ENCODE measurements around the gene VPS13D.
"Not testable (repeated sequence)": the region's sequence is repeated elsewhere in the genome, so short reads cannot be mapped to it uniquely, and the experiment has no call there.

VPS13D gene

GRCh38 chr1:12287869-12288268 is 58.0 kb downstream of the VPS13D start:
- no peak for DNase-seq (ENCODE audit: low spot score)

DNA sequence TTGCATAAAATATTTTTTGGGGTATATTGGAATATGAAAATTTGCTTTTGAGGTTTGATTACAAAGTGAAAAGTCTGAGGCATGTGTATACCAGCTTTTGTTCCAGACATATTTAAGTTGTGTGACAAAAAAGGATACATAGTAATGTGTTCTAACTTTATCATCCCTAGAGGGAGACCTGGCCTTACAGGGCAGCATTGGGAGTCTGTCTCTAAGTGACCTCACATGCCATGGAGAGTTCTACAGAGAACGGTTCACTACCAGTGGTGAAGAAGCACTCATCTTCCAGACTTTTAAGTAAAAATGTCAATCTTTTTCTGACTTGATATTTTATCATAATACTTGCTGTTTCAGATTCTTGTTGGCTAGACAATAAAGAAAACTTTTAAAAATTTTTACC is 61.0 kb downstream of the VPS13D start:
- no peak for DNase-seq (ENCODE audit: low spot score)

- DNase-seq (ENCODE audit: low spot score): no peak
Measured at GRCh38 chr1:12293416-12293815, 63.6 kb downstream of the VPS13D start.

DNA sequence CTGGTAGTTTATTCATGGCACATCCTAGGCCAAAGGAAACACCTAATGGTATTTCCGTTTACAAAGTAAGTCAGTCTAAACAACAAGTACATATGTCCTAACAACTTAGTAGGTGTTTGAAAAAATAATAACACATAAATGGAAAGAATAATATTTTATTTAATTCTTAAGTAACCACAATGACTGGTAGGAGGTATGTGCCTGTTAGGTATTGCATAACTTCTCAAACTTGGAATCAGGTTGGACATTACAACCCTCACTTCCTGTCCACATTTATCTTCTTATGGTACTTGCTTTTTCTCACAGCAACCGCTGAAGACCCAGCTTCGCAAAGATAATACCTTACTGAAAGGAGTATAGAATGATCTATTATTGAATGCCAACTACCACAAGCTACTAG is 64.2 kb downstream of the VPS13D start:
- DNase-seq (ENCODE audit: low spot score): no peak

DNA sequence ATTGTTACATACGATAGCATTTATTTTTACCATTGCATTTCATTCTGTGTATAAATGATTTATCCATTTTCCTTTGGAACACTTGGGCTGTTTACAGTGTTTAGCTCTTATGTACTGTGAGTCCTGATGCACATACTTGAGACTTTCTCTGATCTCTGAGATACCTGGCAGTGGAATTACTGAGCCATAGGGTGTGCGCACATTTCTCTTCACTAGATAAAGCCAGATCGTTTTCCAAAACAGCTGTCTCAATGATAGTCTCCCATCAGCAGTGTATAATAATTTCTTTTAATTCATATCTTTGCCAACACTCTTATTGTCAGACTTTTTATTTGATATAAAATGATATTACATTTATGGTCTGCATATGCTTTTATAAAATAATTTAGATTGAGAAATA is 66.2 kb downstream of the VPS13D start:
- no peak for DNase-seq (ENCODE audit: low spot score)

DNA sequence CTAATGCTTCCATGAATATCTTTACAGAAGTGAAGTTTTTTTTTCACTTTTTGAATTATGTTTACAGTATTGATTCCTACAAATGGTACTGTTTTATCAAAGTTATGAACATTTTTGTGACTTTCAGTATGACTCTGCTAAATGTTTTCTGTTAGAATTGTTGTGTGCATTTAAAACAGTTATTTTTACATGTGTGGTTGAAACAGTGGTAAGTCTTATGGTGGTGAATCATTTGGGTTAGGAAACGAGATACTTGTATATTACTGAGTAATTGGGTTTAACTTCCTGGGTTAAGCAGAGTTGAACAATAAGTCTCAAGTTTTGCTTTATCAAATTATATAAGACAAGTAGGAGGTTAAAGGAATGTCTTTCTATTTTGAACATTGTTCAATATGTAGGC is 66.8 kb downstream of the VPS13D start:
- no peak for DNase-seq (ENCODE audit: low spot score)

DNA sequence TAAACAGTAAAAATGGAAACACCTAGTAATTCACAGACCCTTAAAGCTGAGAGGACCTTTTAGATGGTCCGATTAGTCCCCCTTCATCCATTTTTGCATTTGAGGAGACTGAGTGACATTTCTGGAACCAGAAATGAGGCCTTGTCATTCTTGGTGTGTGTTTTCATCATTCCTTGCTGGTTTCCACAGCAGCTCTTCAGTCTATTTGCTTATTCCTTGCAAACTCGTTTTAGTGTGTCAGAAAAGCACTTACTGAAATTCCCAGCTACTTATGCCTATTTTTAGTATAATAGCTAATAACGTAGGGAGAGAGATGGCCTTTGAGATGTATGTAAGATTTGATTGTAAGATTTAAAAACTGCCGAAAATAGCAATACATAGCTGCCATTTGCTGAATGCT is 70.9 kb downstream of the VPS13D start:
- no peak for DNase-seq (ENCODE audit: low spot score)

DNA sequence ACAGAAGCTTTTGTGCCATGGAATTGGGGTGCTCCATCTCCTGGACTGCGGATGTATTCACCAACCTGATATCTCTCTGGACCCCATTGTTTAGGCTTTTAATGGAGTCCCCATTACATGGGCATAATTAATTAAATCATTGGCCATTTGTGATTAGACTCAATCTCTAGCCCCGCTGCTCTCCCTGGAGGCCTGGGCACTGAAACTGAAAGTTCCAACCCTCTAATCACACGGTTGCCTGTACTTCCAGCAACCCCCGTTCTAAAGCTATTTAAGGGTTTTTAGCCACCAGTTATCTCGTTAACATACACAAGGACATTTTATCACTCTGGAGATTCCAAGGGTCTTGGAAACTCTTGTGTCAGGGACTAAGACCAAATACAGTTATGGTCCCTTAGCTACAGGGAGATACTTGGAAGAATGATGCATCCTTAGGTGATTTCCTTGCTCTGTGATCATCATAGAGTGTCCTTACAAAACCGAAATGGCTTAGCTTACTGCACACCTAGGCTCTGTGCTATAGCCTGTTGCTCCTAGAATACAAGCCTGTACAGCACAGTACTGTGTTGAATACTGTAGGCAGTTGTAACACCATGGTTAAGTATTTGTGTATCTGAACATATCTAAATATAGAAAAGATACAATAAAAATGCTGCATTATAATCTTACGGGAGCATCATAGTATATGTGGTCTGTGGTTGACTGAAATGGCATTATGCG is 71.8 kb downstream of the VPS13D start:
- no peak for DNase-seq (ENCODE audit: low spot score)

GRCh38 chr1:12302798-12303447 is 73.1 kb downstream of the VPS13D start:
- no peak for DNase-seq (ENCODE audit: low spot score)

GRCh38 chr1:12305377-12305776 is 75.5 kb downstream of the VPS13D start:
- no peak for DNase-seq (ENCODE audit: low spot score)

DNA sequence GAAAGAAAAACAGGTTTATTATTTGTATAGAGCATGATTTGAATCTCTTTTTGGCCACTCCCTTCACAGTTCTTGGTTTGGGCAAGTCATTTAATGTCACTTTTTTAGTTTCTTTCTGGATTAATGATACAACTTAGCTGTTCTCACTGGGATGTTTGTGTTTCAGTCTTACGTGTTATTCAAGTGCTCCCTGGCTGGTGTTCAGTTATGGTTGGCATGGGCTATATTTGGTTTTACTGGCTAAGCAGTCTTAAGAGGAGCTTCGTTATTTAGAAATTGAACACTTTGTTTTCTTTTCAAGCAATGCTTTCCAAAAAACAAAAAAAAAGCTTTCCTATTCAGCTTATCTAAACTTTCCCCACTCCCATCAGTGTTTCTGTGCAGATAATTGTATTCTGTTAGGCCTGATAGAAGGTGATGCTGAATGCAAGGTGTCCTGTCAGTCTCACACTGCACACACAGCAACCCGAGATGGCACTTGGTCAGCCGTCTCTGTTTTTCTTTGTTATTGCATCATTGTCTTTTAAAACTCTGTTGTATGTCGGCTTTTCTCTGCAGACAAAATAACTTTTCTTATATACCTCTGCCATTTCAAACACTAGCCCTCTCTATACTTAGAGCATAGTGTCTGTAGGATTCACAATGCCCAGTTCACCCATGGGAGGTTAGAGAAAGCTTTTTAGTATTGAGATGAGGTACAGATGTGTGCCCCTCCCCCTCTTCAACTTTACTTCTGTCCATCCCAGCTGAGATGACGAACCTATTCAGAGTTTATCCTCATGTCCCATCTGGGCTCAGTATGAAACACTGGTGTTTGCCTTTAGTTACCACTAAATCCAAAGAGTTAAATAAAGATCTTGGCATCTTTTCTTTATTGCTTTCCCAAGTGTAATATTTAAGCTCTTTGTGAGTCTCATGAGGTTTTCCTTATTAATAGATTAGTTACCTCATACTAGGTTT is 80.2 kb downstream of the VPS13D start:
- DNase-seq (ENCODE audit: low spot score): no peak

- no peak for DNase-seq (ENCODE audit: low spot score)
Measured at GRCh38 chr1:12314333-12314903, 84.6 kb downstream of the VPS13D start.

GRCh38 chr1:12315146-12315545 is 85.3 kb downstream of the VPS13D start:
- DNase-seq (ENCODE audit: low spot score): no peak

DNA sequence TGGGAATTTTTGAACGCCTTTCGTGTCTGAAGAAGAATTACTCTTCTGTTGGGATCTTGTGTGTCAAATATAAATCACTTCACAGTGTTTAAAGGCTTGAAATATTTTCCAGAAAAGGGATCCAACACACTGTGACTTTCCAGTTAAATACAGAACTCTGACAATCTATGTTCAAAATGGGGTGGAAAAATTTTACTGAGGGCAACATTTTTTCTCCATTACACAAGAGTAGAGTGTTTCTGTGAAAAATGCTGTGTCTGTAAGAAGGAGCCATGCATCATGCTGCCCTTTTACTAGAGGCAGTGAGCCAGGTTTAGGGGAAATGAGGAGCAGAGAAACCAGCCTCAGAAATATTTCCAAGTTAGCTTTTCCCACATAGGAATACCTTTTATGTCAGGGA is 86.5 kb downstream of the VPS13D start:
- DNase-seq (ENCODE audit: low spot score): no peak

GRCh38 chr1:12320486-12320885 is 90.7 kb downstream of the VPS13D start:
- DNase-seq (ENCODE audit: low spot score): no peak

DNA sequence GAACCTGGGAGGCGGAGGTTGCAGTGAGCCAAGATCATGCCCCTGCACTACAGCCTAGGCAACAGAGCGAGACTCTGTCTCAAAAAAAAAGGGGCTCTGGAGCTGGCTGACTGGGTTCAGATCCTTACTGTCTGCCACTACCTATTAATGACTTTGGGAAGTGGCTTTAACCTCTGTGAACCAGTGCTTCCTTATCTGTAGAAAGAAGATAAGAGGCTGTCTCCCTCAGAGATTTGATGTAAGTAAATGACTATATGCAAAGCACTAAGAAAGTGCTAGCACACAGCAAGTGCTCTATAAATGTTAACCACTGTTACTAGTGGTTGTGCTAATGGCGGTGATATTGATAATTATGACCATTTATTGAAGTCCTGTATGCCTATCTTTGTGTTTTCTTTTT is 94.6 kb downstream of the VPS13D start:
- DNase-seq (ENCODE audit: low spot score): no peak

GRCh38 chr1:12324973-12325372 is 95.1 kb downstream of the VPS13D start:
- DNase-seq (ENCODE audit: low spot score): not testable (repeated sequence)

DNA sequence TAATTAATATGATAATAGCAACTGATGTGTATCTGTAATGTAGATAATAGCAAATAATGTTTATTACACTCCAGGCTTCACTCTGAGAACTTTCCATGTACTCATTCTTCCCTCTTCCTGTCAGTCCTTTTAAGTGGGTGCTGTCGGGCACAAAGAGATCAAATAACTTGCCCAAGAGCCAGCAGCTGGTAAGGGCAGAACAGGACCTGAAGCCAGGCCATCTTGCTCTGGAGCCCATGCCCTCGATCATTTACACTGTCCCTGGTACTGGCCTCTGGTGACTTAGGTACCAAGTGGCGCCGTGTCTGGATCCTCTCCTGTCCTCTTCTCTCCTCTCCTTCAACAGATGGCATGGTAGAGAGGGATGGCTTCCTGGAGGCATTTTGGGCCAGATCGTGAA is 97.2 kb downstream of the VPS13D start:
- DNase-seq (ENCODE audit: low spot score): no peak

DNA sequence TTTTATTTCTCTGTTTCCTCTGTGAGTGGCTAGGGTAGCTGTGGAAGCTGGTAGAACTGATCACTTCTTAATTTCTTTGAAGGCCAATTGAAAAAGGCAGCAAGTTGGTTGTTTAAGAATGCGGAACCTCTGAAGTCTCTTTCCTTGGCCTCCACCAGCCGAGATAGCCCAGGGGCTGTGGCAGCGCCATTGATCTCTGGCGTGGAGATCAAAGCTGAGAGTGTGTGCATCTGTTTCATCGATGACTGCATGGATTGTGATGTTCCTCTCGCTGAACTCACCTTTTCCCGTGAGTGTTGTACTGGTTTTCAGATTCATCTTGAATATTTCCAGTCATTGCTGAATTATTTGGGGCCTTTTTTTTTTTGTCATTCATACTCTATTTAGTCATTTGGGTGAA is 97.7 kb downstream of the VPS13D start:
- DNase-seq (ENCODE audit: low spot score): no peak

DNA sequence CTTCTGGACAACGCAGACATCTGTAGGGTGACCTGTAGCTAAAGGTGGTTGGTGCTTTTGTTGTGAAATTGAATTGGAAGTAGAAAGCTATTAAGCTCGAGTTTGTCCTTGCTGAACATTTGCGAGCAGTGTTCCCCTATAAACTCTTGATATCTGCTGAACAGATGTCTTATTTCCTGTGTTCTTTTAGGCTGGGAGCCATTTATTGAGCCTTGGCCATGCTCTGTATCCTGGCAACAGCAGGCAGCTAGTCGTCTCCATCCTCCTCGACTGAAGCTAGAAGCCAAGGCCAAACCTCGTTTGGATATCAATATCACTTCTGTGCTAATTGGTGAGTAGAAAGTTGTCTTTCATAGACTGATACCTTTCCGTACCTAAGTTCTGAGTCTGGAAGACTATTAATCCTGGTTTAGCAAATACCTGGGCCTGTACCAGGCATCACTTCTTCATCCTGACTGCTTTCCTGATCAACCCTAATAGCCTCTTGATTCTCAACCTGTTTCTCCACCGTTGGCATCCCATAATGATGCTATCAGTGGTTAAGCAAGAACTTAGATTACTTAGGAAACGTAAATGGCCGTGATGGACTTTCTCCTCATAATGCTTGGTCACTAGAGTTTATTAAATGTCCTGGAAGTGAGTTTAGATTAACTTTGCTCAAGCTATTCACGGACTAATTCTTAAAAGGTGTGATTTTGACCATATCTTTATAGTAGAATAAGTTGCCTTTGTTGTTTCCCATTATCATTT is 103.4 kb downstream of the VPS13D start:
- DNase-seq (ENCODE audit: low spot score): no peak

- no peak for DNase-seq (ENCODE audit: low spot score)
Measured at GRCh38 chr1:12335815-12336214, 106.0 kb downstream of the VPS13D start.
